Hematopoietic multipotent progenitor cell (in vitro differentiated cells): Measurements from ENCODE around the gene IGFL2. TPM values are rescaled to one million over a fixed set of nuclear protein-coding genes. Genes with fewer than 3 reads are reported as not detected.
"Not testable (repeated sequence)": the region's sequence is repeated elsewhere in the genome, so short reads cannot be mapped to it uniquely, and the experiment has no call there.

Experiments
- DNase-seq, 3 donors: peaks; one replicate each; pipeline ENCODE4 v3.0.0-alpha.2; 2011 to 2015; ENCODE audit warnings: low read depth in 2 of 3, low spot score in 2 of 3
- total RNA-seq: library from RNA; depleted of rRNA; stranded (reverse); fragments of >200 nt; gene quantifications from one replicate; pipeline ENCODE4 v1.2.3, GENCODE V29; 2012

Gene IGFL2
- not detected for total RNA-seq

DNA sequence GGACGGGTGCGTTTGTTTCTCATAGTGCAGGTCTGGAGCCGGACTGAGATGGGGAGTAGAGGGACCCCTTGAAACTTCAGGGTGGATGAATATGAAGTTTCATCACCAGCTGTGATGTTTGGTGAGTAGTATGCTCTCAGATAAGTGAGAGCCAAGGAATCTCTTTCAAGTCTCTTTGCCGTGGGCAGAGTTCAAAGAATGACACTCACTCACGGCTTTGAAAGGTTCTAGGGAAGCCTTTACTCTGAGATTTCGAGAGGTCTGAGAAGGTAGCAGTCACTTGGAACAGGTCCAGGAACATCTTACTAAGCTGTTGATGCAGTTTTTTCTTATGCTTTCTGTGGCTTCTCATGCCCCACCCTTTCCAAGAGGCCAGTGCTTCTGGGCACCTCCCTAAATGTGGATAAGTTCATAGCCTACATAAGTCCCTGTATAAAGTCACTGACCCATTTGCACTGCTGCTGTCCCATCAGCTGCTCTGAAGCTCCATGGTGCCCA, at the start of gene IGFL2:
TSS of gene IGFL2 (plus strand) at position 448 of the 498 bp plus-strand sequence. CDS start at position 489, 41 bp downstream.
- no peak for DNase-seq

DNA sequence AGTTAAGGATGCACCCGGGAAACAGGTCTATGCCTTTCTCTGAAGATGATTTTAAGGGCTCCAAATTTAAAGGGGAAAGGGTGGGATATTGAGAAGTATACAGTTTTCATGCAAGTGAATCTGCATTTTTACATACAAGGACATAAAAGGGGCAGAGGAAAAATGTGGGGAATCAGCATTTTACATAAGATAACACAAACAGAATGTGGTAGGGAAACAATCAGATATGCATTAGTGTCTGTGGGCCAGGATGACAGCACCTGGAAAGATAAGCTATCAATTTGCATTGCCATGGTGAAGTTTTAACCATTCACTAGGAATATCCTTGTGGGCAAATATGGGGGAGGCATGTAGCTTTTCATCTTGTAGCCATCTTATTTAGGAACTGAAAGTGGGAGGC, 47.7 kb upstream of the IGFL2 start:
- no peak for DNase-seq

DNA sequence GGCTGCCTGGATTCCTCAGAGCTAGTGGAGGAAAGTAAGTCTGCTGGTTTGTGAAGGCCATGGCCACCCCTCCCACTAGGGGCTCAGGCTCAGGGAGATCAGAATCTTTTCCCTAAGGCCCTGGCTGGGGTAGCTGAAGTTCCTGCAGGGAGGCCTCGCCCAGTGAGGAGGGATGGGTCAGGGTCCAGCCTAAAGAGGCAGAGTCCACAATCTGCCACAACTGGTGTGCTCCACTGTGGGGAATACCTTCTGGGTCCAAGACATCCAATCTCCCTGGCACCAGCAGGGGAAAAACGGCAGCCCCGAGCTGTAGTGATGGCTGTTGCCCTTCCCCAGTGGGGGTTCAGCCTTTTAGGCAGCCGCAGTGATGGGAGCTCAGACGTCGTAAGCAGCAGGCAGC, 46.7 kb upstream of the IGFL2 start:
- no peak for DNase-seq

DNA sequence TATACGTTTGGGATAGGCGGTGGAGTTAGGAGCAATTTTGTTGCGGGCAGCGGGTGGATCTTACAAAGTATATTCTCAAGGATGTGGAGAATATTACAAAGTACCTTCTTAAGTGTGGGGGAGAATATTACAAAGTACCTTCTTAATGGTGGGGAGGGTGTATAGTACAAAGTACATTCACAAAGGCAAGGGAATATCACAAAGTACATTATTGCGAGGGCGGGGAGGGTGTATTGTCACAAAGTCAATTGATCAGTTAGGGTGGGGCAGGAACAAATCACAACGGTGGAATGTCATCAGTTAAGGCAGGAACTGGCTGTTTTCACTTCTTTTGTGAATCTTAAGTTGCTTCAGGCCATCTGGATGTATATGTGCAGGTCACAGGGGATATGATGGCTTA, 45.7 kb upstream of the IGFL2 start:
- DNase-seq, result not testable (repeated sequence)

DNA sequence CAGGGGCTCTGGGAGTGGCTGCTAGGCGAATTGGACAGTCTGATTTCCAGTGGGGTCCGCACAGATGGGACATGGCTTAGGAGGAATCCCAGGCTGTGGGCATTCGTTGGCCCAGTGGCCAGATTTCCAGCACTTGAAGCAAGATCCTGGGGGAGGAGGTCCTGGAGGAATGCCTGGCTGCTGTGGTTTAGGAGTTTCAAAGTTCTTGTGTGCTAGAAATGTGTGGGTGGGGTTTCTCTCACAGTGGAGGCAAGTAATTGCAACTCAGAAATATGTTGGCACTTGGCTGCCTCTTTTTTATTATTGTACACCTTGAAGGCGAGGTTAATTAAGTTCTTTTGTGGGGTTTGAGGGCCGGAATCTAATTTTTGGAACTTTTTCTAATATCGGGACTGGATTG, 40.7 kb upstream of the IGFL2 start:
- no peak for DNase-seq

DNA sequence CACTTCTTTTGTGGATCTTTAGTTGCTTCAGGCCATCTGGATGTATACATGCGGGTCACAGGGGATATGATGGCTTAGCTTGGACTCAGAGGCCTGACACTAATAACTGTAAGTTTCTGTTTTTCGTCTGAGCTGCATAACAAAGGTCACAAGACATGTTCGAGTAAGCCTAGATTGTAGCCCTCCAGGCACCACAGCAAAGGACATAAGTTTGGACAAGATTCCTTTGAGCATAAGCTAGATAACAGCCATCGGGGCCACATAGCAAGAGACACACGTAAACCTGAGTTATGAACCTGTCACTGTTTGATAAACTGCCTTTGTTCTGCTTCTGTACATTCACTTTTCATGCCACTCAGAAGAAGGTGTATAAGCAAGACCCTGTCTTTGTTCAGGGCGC, 38.2 kb upstream of the IGFL2 start:
- no peak for DNase-seq

DNA sequence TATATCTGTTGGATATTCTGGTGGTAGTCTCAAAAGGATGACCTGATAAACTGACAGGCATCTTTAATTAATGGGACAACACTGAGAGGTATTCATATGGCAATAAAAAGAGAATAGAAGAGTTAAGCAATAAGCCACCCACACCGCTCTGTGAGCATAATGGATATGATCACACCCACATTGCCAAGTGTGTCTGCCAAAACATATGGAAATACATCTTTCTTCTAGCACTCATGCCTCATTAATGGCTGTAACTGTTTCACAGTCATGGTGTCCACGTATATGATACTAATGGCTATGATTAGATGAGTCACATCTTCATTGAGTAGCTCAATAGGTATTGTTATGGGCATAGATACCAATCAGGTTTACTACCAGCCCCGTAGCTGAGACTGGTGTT, 36.7 kb upstream of the IGFL2 start:
- no peak for DNase-seq

DNA sequence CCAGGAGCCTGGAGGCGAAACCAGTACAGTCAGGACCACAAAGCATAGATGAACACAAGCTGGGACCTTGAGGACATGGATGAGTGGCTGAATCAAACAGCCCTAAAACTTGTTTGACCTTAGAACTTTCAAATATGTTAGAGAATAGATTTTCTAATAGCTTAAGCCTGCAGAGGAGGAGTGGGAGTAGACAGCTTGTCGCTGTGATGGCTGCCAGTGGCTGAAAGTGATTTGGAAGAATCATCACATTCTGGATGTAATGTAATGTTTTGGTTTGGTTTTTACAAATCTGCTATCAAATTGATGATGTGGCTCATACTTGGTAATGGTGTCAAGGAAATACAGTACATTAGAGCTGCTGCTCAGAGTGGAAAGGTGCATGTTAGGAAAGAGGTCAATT, 35.5 kb upstream of the IGFL2 start:
- no peak for DNase-seq

DNA sequence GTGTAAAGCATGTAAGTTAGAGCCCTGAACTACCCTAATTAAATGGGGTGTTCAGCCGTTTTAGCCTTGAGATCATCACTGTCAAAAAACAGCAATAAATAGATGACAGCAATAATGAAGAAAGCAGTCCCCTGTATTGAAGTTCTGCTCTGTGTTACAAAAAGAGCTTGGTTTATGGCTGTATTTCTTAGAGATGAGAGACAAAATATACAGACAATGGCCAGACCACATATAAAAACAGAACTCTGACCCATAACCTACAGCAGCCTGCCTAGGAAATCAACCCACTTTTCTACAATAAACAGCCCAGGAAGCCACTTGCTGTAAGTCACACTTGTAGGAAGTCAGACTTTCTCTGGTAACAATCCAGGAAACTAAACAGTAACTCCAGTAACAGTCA, 34.3 kb upstream of the IGFL2 start:
- no peak for DNase-seq

DNA sequence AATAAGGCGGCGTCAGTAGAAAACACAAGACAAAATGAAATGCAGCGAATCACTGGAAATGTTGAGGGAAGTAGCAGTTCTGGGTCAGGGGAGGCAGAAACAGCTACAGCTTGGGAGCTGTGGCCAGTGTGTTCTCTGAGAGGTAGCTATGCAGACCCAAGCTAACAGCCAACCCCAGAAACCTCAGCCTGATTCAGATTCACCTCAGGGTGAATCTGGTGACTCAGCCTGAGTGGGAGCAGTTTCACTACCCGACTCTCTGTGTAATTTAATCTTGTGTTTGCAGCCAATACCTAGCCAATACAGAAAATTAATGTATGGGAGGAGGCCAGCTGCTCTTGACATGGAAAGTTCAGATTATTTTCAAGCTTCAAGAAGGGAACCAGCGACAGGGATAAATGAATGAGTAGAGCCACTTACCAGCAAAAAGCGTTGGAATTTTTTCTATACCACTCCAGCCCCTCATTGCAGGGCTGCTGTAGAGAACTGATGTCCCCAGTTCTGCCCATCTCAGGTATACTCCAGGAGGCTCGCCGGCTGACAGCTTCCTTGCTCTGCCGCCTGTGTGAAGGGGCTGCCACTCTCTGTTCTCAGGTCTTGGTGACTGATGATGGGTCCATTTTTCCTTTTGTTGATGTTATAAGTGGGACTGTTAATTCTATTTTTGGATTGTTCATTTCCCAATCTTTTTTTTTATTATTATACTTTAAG, 32.5 kb upstream of the IGFL2 start:
- no peak for DNase-seq

DNA sequence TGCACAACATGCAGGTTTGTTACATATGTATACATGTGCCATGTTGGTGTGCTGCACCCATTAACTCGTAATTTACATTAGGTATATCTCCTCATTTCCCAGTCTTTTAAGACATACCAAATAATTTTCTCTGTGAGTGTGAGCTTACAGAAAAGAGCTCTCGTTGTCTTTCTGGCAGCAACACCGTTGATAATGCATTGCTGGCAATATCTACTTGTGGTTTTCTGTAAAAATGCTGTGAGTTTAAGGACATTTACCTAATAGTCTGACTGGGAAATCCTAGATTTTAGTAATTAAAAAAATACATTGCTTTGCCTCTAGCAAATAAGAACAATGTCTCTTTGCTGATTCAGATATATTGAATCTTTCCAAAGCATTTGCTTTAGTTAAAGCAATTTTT, 31.9 kb upstream of the IGFL2 start:
- DNase-seq, result no peak

DNA sequence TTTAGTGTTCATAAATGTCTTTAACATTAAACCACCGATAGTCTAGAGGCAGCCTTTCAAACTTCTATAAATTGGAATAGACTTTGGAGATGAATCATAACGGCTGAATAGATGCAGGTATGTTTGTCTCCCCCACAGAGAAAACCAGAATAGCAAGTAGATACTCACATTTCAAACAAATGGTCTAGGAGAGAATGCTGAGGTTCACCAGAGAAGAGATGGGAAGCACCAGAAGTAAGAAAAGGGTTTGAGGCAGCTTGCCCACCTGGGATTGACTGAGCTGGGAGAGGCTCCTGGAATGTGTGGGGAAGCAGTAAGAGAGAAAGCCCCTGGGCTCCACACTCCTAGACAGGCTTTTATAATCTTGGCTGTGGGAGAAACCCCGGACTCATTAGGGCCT, 29.9 kb upstream of the IGFL2 start:
- no peak for DNase-seq

DNA sequence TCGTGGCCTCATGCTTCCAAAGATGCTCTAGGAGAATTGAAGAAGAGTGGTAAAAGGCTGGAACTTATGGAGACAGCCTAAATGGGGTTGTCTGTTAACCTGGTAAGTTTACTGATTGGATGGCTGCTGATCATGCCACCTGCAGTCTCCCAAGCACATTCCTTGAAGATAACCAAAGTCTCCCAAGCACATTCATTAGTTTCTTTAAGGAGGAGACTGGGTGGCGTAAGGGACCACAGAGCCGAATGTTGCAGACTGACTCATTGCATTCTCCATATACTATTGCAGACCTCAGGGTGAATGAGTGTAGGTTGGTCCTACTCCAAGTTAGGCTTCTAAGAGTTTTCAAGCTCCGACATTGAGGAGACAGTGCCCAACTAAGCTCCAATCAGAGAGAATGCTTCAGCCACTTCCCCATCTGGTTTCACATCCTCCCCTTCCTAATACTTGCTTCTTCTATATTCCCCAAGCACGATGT, 23.4 kb upstream of the IGFL2 start, which contains the start of gene IGFL3:
TSS of gene IGFL3 (minus strand) at position 51 of the 478 bp plus-strand sequence. CDS start at position 12, 39 bp downstream.
- DNase-seq, result no peak

DNA sequence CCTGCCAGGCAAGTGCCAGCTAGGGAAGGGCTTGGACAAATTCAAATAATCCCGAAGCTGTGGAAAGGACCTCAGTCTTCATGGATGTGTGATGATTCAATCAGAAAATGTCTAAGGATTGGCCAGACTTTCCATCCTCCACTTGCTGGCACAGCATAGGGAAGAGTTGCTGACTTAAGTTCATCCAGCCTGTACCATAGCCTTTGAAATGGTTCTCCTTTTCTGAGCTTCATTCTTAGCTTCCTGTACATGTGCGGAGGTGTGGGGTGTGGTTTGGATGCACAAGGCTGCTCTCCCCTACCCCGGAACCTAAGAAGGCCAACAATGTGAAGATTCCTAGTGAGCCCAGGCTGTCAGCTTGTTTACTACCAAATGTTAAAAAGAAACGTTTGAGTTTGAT, 22.6 kb upstream of the IGFL2 start:
- DNase-seq, result no peak

DNA sequence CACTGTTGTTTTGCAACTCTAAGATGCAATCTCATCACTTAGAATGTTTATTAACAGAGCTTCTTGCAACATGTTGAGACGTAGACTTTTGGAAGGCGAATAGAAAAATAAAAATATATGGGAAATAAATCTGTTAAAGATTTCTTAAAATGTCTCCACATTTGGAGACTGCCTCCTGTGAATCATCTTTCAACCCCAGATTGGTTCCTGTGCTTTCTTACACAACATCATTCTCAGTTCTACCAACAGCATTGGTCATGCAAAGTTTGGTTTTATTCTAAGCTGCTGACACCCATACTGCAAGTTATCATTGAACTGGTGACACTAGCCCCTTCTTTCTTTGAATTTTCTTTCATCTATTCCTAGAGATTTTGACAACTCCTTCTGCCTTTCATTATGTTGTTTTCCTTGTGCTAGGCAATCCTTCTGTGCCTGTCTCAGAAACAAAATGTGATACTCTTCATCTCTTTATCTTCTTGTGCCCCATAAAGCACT, 21.9 kb upstream of the IGFL2 start:
- DNase-seq, result no peak

DNA sequence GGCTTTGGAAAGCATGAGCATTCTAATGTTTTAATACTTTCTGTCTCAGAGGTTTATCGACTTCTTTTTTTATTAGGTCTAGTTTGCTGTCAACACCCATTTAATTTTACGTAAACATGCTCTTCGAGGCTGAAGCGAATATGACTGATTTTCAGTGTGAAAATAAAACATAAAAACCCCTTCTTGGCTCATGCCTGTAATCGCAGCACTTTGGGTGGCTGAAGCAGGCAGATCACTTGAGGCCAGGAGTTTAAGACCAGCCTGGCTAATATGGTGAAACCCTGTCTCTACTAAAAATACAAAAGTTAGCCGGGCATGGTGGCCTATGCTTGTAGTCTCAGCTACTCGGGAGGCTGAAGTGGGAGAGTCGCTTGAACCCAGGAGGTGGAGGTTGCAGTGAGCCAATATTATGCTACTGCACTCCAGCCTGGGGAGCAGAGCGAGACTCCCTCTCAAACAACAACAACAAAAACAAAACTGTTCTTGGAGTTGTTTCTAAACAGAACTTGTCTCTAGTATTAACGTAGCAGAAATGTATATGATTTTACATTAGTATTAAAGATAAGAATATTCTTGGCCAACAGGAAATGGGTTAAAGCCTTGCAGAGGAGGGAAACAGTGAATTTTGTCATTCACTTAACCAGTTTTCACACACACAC, 16.4 kb upstream of the IGFL2 start:
- DNase-seq, result no peak

DNA sequence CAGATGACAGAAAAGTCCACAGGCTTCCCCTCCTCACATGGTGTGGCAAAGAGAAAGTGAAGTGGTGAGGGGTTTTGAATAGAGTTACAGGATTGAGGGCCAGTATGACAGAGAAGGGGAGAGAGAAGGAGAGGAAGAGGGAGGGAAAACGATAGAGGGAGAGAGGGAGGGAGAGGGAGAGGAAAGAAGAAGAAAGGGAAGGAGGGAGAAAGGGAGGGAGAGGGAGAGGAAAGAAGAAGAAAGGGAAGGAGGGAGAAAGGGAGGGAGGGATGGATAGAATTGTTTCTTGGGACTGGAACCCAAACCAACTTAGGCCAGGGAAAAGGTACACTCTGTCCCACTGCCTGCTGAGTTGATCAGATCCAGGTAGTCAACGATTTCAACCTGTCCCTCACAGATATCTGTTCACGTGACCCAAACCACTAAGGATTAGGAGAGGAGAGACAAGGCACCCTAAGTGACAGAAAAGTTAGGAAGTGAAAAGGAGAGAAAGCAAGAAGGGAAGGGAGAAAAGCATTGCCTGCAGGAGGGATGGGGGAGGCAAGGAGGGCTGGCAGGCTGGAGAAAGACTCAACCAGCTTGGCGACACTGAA, 15.4 kb upstream of the IGFL2 start:
- DNase-seq, result no peak

DNA sequence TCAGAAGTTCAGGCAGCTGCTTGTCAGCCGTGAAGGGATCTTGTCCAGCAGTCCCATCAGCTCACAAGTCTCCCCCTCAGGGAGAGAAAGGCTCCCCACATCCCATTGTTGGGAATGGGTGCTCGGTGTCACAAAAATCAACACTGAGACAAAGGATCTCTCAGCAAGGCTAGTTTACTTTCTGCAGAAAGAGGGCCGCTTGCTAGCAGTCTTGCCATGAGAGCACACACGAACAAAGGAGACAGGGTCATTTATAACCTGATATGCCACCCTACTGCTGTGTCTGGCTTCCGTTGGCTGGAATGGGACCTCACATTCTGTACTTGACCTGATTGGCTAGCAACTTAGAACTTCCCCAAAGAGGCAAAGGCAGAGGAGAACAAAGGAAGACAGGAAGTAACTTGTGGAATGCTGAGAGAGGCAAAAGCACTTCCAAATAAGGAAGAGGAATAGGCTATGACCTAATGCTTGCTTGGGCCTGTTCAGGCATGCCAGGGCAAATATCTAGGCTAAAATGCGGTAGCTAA, 14.9 kb upstream of the IGFL2 start:
- no peak for DNase-seq

DNA sequence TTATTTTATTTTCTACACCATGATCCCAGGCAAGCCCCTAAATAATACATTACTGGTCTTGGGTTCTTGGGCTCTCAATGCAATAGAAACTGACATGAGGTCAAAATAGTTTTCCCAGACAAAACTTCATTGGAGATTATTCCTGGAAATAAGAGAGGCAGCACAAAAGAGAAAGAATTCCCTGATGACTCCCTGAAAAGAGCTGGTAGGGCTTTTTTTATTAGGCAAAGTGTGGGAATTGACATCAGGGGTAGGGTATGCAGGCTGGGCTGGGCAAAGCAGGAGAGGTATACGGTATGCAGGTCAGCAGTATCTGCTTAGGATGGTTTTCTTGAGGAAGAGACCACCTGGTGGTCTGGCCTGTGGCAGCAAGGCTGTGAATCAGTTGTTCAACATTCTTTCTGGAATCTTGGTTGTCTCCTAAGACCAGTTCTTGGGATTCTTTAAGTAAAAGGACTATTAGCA, 14.2 kb upstream of the IGFL2 start:
- DNase-seq, result no peak

DNA sequence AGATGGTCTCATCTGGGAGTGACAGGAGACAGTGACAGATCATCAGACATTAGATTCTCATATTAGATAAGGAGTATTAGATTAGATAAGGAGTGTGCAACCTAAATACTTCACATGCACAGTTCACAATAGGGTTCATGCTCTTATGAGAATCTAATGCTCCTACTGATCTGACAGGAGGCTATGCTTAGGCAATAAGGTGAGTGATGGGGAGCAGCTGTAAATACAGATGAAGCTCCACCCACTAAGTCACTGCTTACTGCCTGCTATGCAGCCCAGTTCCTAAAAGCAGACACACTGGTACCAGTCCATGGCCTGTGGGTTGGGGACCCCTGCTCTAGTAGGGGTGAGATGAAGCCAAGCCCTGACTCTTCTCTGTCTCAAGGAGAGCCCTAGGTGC, 13.5 kb upstream of the IGFL2 start:
- DNase-seq, result no peak

DNA sequence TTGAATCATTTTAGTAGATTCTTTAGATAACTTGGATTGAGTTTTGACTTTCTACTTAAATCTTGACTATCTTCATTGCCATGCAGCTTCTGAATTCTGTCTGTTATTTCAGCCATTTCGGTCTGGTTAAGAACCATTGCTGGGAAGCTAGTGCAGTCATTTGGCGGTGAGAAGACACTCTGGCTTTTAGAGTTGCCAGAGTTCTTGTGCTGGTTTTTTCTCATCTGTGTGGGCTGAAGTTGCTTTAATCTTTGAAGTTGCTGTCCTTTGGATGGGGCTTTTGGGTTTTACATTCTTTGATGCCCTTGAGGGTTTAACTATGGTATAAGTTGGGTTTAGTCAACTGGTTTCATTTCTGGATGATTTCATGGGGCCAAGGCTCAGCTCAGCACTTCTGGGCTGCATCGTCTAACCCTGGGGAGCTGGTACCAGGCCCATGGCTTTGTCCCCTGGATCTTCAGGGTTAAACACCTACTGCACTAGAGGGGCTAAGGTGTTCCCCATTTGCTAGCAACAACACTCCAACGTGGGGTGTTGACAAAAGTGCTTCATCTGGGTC, 10.0 kb upstream of the IGFL2 start:
- no peak for DNase-seq
